Activated gamma-delta T cell (primary cell): ENCODE data around the gene TMEM184B.
A peak's percentile ranks its signal among the peaks of the same experiment; 100 is the strongest.

Source experiments
- DNase-seq: peaks from one replicate; lab custom pipeline; 2025; lab: John Stamatoyannopoulos, UW

TMEM184B gene

DNA sequence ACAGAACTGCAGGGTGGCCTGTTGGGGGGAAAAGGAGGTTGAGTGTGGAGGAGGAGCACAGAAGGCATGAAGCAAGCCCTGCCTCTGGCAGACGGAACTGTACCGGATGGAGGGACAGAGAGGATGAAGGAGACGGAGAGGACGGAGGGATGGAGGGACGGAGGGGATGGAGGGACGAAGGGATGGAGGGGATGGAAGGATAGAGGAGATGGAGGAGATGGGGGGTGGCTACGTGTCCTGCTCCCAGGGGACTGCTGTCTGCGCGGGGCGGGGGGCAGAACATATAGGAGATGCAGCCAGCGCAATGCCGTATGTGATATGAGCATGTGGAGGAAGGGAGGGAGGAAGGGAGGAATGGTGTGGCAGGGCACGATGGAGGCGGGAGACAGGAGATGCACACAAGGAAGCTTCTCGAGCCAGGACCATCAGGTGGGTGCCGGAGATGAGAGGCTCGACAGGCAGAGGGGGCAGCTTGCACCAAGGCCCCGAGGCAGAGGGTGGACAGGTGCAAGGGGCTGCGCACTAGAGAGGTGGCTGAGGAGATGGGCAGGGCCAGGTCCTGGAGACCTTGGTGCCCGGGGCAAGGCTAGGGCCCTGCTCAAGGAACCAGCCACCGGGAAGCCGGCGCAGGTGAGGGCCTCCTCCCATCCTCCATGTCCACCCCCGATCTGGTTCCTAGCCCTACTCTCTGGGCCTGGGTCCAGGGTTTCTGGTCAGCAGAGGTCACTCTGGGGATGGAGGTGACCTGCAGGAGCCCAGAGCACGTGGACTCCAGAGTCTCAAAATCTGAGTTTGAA, 45.8 kb downstream of the TMEM184B start:
- no peak for DNase-seq

DNA sequence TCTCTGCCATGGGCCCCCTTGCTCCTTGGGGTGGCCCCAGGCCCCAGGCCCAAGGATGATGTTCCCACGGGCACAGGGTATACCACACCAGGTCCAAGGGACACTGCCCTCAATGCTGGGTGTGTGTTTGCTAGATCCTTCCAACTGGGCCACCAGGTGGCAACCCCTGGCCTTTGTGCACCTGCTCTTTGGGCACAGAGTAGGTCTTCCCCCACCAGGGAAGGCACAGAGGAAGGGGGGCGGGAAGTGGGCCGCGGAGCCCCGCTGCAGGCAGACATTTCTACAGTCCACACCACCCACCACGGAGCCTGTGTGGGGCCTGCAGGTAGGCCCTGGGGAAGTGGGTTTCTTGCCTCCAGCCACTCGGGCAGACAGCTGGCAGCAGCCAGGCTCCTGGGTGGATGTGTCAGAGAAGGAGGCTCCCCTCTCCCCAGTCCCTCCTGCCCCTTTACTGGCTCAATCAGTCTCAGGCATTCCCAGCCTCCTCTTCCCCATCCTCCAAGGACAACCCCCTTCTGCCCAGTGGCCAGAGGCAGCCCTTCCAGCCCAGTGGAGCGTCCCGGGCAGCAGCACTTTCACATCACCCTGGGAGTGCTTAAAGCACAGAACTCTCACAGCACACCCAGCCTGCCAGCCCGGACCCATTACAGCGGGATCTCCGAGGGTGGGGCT, 49.4 kb downstream of the TMEM184B start:
- no peak for DNase-seq

DNA sequence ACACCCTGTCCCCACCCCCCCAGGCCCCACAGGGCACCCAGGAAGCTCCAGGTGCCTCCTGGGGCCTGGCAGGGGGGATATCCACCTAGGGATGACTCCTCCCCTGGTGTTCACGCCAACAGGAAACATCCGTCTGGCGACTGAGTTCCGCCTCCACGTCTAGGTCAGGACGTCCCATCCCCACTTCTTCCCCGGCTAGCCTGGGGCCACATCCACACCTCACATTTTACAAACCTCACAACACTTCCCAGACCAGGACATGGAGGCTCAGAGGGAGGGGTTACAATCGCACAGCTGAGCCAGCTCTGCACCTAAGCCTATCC, 50.1 kb downstream of the TMEM184B start:
- no peak for DNase-seq

DNA sequence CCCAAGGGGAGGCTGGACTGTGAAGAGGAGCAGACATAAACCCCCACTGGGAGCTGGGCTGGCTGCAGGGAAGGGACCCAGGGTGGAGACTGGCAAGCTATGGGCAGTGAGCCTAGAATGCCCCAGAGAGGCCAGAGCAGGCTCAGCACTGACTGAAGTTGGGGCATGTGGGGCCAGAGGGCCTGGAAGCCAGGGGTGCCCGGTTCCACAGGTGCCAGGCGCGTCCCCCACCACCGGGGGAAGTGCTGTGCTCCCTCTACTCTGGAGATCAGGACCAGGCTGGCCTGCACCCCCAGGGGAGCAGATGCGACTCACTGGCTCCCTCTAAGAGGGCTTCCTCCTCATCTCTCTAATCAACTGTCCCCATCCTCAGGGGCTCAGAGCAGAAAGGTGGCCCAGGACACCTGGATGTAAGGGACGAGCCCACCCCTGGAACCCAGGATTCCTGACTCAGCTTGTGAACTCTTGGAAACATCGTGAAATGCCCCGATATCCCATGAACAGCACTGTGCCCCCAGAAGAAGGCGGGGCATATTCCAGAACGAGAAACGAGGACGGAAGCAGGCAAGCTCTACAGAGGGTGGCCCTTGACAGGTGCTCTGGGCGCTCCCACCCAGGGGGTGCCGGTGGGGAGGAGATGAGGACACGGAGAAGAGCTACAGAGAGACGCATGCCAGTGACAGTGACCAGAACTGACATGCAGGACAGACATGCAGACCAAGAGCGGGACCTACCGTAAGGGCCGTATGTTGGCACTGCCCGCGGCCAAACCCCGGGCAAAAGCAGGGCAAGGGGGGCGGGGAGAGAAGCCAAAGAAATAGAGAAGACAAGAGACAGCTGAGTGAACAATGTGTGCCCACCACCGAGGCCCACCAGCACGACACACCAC, 50.7 kb downstream of the TMEM184B start:
- DNase-seq: no peak

DNA sequence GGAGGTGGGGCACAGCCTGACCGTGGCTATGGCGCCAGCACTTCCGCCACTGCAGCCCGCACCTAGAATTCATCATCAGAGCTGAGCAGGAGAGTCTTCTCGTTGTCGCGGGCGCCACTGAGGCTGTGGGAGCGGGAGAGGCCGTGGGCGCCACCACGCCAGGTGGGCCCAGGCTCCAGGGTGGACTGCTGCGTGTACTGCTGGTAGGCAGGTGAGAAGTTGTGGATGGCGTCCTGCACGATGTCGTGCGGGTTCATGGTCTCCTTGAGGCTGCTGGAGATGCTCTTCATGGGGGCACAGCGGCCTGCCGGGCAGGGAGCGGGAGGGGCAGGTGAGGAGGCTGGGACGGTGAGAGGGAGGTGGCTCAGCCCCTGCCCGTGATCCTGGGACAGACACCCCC, 51.4 kb downstream of the TMEM184B start:
- no peak for DNase-seq

DNA sequence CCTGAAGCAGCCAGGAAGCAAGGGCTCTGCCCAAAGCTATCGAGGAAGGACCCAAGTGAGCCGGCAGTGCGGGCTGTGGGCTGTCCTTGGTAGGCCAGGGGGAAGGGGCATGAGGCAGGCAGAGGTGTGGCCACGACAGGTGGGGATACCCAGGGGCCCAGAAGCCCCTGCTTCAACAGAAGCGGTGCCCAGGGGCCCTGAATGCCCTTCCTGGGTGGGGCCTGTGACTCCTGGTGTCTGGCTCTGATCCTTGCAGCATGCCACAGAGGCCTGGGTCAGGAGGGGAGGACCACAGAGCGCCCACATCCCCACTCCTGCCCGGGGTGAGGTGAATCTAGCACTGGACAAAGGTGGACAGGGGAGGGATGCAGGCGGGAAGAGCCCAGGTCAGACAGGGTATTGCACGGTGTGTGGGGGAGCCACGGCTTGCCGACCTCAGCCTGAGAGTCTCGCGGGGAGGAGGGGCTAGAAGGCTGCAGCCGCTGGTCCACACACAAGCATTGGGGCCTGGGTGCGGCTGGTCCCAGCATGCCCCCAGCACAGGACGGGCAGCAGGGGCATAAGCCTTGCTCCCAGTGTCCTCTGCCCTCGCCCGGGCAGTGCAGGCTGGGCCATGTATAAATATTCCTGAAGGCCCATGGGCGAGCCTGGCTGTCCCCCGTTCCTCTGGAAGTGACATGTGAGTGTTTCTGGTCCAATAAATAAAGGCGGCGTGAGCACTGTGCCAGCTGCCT, 52.0 kb downstream of the TMEM184B start:
- no peak for DNase-seq

DNA sequence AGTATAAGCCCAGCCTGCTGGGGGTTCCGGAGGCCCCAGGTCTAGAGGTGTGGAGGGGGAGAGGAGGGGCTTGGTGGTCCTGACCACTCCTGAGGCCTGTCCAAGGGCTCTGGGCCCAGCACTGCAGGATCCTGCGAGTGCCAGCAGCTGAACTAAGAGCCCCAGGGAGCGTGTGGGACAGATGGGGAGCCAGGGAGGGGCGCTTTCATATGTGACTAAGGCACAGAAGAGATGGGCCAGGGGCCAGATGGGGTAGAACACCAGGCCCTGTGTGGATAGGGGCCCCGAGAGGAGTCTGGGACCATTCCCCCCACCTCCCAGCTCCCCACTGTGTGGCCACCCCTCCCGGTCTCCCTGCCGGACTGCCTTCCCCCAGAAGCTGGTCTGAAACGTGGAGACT, 52.6 kb downstream of the TMEM184B start:
- no peak for DNase-seq

DNA sequence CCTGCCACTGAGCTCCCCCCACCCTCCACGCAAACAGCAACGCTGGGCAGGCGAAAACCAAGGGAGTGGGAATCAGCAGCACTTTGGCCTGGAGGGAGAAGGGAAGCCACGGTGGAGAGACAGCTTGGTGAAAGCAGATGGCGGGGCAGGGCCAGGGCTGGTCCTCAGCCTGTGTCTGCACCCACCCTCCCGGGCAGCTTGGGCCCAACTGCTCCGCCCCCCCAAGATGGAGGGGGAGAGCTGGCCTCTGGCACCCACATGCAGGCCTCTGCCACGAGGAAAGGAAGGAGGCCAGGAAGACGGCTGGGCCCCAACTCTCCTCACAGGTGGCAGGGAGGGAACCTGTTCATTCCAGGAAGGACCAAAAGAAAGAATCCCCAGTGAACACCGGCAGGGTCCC, 53.2 kb downstream of the TMEM184B start:
- no peak for DNase-seq

DNA sequence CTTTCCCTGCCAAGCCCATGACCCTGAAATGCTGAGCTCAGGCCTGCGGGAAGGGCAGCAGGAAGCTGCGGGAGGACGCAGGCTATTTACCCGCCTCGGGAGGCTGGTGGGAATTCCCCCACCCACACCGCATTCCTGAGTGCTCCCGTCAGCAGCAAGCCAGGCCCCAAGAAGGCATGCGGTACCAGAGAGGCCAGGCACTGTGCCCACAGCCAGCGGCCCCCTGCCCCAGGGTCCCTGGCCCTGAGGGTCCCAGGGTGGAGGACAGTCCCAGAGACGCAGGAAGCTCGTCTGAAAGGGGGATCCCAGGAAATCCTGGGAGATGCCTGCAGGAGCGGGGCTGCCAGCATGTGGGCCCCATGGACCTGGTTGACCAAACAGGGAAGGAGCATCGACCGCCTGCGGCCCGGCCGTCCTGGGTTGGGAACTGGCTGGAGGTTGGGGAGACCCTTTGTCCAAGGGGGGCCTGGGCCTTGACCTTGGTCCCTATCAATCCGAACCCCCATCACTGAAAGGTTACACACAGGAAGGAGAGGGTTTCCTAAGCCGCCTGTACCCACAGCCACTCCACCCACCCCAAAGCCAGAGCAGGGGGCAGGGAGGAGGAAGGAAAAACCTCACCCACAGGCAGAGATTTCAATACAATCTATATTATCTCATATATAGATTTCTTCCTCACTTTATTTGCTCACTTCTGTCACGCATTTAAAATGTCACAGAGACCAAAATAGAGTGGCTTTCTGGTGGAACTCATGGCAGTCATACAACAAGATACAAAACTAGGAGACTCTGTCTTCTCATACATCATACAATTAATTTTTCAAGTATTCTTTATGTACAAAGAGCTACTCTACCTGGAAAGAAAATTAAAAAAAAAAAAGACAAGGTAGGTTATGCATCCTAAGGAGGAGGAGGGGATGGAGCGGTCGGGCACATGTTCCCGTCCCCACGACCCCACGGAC, 53.9 kb downstream of the TMEM184B start:
- no peak for DNase-seq

DNA sequence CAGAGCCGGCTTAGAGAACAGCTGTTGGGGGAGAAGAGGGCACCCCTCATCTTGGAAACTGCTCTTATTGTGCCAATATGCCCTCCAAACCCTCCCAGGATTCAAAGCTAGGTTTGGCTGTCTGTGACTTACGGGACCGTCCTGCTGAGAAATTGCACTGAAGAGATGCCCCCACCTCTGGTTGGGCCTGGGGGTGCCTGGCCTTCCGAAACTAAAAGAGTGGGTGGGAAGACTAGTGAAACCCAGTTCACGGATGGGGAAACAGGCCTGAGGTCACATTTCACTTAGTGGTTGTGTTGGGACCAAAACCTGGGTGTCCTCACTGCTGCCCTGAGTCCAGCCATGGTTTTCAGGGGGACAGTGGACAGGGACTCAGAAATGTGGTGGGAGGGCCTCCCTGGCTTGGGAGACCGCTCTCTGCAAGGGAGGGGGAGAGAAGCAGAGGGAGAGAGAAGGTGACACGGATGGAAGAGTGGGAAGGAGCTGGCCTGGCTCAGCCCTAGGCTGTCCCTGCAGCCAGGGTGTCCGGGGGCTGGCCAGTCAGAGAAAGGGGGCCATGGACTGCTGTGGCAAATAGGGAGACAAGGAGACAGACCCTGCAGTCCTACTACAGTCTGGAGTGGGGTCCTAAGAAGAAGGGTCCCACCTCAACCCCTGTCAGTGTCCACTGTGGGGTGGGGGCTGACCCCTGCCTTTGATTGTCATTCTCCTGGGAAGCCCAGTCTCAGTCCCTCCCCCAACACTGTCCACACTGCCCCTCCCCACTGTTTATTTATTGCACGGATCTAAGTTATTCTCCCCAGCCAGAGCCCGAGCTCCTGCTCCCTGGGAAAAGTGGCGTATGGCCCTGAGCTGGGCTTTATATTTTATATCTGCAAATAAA, 57.4 kb downstream of the TMEM184B start:
- no peak for DNase-seq

DNA sequence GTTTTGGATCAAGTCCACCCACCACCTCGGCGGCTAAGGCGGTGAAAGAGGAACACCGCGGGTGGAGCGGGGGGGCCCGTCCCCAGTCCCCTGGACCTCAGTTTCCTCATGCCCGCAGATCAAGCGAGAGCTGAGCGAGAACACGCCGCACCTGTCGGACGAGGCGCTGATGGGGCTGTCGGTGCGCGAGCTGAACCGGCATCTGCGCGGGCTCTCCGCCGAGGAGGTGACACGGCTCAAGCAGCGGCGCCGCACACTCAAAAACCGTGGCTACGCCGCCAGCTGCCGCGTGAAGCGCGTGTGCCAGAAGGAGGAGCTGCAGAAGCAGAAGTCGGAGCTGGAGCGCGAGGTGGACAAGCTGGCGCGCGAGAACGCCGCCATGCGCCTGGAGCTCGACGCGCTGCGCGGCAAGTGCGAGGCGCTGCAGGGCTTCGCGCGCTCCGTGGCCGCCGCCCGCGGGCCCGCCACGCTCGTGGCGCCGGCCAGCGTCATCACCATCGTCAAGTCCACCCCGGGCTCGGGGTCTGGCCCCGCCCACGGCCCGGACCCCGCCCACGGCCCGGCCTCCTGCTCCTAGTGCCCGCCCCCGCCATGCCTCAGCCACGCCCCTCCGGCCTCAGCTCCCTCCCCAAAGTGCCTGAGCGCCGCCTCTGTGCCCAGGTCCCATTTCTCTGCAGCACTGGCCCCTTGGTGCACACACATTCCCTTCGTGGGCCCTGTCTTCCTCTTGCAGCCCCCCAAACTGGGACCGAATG, 58.3 kb downstream of the TMEM184B start:
- DNase-seq: peak; percentile 57

DNA sequence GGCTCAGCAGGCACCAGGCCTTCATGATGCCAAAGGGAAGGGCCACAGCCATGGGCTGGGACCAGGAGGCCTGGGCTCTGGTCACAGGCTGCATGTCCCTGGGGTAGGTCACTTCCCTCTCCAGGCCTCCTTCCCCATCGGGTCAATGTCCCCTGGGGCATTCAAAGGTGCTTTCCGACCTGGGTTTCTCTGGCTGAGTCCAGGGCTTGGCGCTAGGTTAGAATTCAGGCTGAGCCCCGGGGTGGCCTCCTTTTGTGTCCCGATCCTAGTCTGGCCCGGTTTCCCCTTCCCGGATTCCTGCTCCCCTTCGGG, 58.9 kb downstream of the TMEM184B start:
- no peak for DNase-seq

DNA sequence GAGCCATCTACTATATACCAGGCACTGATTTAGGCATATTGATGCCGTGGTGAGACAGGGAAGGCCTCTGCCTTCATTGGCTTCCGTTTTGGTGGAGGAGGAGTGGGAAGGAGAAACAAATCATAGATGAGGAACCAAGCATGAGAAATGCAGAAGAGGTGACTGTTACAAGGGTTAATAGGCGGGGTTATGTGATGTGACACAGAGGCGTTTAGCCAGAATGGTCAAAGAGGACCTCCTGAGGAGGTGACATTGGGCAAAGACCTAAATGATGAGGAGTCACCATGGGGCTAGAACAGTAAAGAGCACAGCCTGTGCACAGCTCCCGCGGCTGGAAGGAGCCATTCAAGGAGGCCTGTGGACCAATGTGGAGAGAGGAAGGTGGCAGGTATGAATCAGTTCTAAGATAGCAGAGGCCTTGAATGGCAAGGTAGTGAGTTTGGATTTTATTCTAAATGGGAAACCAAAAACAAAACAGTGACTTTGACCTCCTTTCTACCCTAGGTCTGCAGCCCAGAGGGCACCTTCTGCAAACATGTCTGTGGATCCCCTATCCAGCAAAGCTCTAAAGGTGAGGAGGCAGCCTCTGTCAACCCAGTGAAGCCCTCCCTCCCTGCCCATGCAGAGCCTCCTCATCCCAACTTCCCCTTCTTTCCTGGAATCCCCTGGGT, 59.4 kb downstream of the TMEM184B start:
- DNase-seq: no peak

DNA sequence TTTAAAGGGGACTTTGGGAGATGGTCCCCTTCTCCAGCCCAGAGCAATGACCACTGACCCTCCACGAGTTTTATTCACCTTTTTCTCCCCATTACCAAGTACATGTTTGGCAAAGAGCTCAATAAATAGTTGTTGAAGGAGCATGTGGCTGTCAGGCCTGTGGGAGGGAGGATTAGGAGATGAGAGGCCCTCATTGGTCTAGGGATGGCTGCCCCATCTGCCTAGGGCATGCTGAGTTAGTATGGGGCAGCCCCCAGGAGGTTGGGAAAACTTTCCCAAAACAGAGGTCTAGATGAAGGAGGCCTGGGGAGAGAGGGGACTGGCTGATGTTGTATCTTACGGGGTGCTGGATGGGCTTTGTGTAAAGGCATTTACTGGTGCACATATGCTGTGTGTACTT, 60.4 kb downstream of the TMEM184B start:
- no peak for DNase-seq

DNA sequence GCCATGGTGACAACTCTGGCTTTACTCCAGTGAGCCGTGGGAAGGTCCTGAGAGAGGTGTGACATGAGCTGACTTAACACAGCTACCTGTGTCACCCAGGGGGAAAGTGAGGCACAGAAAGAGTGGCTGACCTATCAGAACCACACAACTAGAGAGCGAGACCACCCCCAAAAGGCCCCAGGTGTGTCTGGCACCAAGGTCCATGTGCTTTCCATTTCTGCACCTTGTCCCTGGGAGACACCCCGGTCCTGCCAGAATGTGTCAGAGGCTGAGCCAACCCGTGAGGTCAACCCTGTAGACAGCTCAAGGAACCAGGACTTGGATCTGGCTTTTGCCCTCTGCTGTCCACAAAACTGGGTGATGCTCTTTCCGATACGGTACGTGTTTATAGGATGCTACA, 61.3 kb downstream of the TMEM184B start:
- no peak for DNase-seq

DNA sequence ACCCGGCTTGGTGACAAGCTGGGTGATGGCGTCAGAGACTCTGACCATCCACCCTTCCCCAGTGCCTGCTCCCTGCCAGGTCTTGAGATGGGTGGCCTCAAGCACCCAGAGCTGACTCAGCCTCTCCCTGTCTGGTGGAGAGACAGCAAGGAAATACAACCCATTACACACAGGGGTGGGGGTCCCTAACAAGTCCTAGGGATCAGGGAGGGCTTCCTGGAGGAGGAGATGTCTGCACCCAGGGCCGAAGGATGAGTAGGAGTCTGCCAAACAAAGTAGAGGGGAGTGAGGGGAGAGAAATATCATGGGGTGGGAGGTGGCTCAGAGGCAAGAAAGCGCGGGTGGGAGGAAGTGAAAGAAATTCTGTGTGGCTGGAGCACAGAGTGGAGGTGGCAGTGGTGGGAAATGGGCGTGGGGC, 64.2 kb downstream of the TMEM184B start:
- DNase-seq: no peak

DNA sequence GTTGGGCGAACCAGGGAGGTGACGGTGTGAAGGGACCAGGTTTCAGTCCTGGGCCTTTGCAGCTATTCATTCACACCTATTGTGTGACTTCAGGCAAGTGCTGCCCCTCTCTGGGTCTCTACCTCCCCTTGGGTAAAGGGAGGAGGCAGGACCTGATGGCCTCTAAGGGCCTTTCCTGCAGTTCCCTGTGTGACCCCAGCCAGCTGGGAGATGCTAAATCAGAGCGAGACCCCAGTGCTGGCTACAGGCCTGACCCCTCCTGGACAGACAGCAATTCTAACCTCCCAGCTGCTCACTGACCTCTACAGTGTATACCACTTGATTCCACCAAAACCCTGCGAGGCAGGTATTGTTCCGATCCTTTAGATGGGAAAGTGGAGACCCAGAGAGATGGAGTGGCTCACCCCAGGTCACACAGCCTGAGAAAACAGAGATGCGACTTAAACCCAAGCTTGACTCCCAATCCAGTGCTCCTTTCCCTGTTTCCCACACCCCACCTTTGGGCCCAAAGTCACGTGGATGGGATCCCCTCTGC, 64.8 kb downstream of the TMEM184B start:
- DNase-seq: no peak
